G401 (cell line): ENCODE results near the gene NHLRC4. TPM values are rescaled to one million over a fixed set of nuclear protein-coding genes. Genes with fewer than 3 reads are reported as not detected.

Experiments
- DNase-seq: peaks from one replicate; pipeline ENCODE4 v3.0.0-alpha.2; 2015; ENCODE audit warnings: low spot score
- in situ Hi-C: cut with HindIII; loops from 2 replicates; pipeline ENCODE4 v1.10.0; 2016; ENCODE audit warnings: low sequenced_read_pairs, mixed read lengths
- total RNA-seq: library from RNA; depleted of rRNA; stranded (reverse); fragments of >200 nt; shearing (Covaris generic); gene quantifications from 2 replicates; pipeline ENCODE4 v1.2.3, GENCODE V29; 2014; rRNA removed

The NHLRC4 gene
- total RNA-seq, 1 experiment from 2014 or later: 2.7 TPM

GRCh38 chr16:616733-617586 lies 50.2 kb downstream of the NHLRC4 start:
- DNase-seq: no peak
- in situ Hi-C loops: no loop called here

- in situ Hi-C loops: no loop called here
- no peak for DNase-seq
Observed at GRCh38 chr16:617855-618254, 51.0 kb downstream of the NHLRC4 start.

Other genes with a start within 250 kb of the NHLRC4 start
- gene AXIN1, start 214.3 kb upstream of the NHLRC4 start, total RNA-seq: 45.5 and 46.3 TPM in 2 replicates
- 250 and 260 TPM in 2 replicates for gene MRPL28, start 196.5 kb upstream of the NHLRC4 start, total RNA-seq
- gene PGAP6, start 185.0 kb upstream of the NHLRC4 start, total RNA-seq: 53.0 and 60.8 TPM in 2 replicates
- 312 and 362 TPM in 2 replicates for gene NME4, start 169.8 kb upstream of the NHLRC4 start, total RNA-seq
- 13.0 and 13.7 TPM in 2 replicates for gene DECR2, start 165.1 kb upstream of the NHLRC4 start, total RNA-seq
- gene RAB11FIP3, start 141.4 kb upstream of the NHLRC4 start, total RNA-seq: 33.8 and 39.3 TPM in 2 replicates
- gene CAPN15, start 39.3 kb upstream of the NHLRC4 start, total RNA-seq: 38.8 and 54.3 TPM in 2 replicates
- gene PRR35, start 6.6 kb upstream of the NHLRC4 start, total RNA-seq: 0.41 and 2.3 TPM in 2 replicates
- gene PIGQ, start 3.0 kb downstream of the NHLRC4 start, total RNA-seq: 38.8 and 54.4 TPM in 2 replicates
- 28.6 and 32.2 TPM in 2 replicates for gene RAB40C, start 23.1 kb downstream of the NHLRC4 start, total RNA-seq
- 44.6 and 64.4 TPM in 2 replicates for gene WFIKKN1, start 64.0 kb downstream of the NHLRC4 start, total RNA-seq
- gene METTL26, start 69.3 kb downstream of the NHLRC4 start, total RNA-seq: 119 and 161 TPM in 2 replicates
- gene MCRIP2, start 74.8 kb downstream of the NHLRC4 start, total RNA-seq: 65.4 and 108 TPM in 2 replicates
- 25.0 and 39.8 TPM in 2 replicates for gene WDR90, start 82.4 kb downstream of the NHLRC4 start, total RNA-seq
- 83.4 and 104 TPM in 2 replicates for gene RHOT2, start 101.1 kb downstream of the NHLRC4 start, total RNA-seq
- 1.1 and 1.5 TPM in 2 replicates for gene RHBDL1, start 108.7 kb downstream of the NHLRC4 start, total RNA-seq
- gene STUB1, start 113.4 kb downstream of the NHLRC4 start, total RNA-seq: 145 and 207 TPM in 2 replicates
- gene JMJD8, start 117.3 kb downstream of the NHLRC4 start, total RNA-seq: 3.8 and 4.0 TPM in 2 replicates
- 6.2 and 7.9 TPM in 2 replicates for gene WDR24, start 123.4 kb downstream of the NHLRC4 start, total RNA-seq
- gene FBXL16, start 138.8 kb downstream of the NHLRC4 start, total RNA-seq: 14.6 and 19.4 TPM in 2 replicates
- gene METRN, start 148.1 kb downstream of the NHLRC4 start, total RNA-seq: 428 and 493 TPM in 2 replicates
- gene ANTKMT, start 154.1 kb downstream of the NHLRC4 start, total RNA-seq: 45.5 and 47.6 TPM in 2 replicates
- 20.0 and 26.4 TPM in 2 replicates for gene CCDC78, start 159.4 kb downstream of the NHLRC4 start, total RNA-seq
- 42.3 and 43.1 TPM in 2 replicates for gene HAGHL, start 160.1 kb downstream of the NHLRC4 start, total RNA-seq
- 29.6 and 49.4 TPM in 2 replicates for gene CIAO3, start 174.0 kb downstream of the NHLRC4 start, total RNA-seq
- 0.14 and 1.8 TPM in 2 replicates for gene MSLN, start 193.7 kb downstream of the NHLRC4 start, total RNA-seq
- 69.3 and 95.5 TPM in 2 replicates for gene RPUSD1, start 221.4 kb downstream of the NHLRC4 start, total RNA-seq
- gene CHTF18, start 221.6 kb downstream of the NHLRC4 start, total RNA-seq: 60.2 and 61.4 TPM in 2 replicates
- 0.17 TPM in 1 of 2 replicates, not detected in the other for gene GNG13, start 233.7 kb downstream of the NHLRC4 start, total RNA-seq